ENCODE results near the gene ATP2B1. TPM values are rescaled to one million over a fixed set of nuclear protein-coding genes. Genes with fewer than 3 reads are reported as not detected.

ATP2B1 gene
- total RNA-seq, 2 donors from 2014 or later: 16.4 to 80.3 TPM

DNA sequence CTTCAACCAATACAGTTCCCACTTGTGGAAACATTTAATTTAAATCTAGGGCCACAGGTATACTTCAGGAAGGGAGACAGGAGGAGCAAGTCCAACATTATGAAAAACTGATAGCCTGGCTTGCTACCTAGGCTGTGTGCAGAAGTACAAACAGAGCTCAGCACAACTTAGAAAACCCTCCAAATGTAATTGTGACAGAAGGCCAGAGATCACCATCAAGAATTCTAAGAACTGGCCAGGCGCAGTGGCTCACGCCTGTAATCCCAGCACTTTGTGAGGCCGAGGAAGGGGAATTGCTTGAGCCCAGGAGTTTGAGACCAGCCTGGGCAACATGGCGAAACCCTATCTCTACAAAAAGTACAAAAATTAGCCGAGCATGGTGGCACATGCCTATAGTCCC is 14.1 kb downstream of the ATP2B1 start:
- Histone ChIP-seq H3K4me3 (no peak overlapping the region), H3K9me3 (no peaks in the 10 kb centered on the region), H3K27me3 (replicated peaks; ENCODE audit: insufficient read depth) (no peaks in the 10 kb centered on the region), H3K27ac (no peak overlapping the region), H3K4me1 (replicated peaks) (no peaks in the 10 kb centered on the region), H3K36me3 (no peaks in the 10 kb centered on the region)
- intact Hi-C loops (cut with DNase I): no loop called here
- DNase-seq (ENCODE audit: low spot score): no peak
- TF ChIP-seq, protein P1, sequence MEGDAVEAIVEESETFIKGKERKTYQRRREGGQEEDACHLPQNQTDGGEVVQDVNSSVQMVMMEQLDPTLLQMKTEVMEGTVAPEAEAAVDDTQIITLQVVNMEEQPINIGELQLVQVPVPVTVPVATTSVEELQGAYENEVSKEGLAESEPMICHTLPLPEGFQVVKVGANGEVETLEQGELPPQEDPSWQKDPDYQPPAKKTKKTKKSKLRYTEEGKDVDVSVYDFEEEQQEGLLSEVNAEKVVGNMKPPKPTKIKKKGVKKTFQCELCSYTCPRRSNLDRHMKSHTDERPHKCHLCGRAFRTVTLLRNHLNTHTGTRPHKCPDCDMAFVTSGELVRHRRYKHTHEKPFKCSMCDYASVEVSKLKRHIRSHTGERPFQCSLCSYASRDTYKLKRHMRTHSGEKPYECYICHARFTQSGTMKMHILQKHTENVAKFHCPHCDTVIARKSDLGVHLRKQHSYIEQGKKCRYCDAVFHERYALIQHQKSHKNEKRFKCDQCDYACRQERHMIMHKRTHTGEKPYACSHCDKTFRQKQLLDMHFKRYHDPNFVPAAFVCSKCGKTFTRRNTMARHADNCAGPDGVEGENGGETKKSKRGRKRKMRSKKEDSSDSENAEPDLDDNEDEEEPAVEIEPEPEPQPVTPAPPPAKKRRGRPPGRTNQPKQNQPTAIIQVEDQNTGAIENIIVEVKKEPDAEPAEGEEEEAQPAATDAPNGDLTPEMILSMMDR (IDR thresholded peaks at IDR 0.05): no peak
- TF ChIP-seq POLR2A (IDR thresholded peaks at IDR 0.05): no peak
- no peak for TF ChIP-seq POLR2AphosphoS5 (IDR thresholded peaks at IDR 0.05)
- 95% methylated on average over 5 of the region's 5 CpGs for WGBS

DNA sequence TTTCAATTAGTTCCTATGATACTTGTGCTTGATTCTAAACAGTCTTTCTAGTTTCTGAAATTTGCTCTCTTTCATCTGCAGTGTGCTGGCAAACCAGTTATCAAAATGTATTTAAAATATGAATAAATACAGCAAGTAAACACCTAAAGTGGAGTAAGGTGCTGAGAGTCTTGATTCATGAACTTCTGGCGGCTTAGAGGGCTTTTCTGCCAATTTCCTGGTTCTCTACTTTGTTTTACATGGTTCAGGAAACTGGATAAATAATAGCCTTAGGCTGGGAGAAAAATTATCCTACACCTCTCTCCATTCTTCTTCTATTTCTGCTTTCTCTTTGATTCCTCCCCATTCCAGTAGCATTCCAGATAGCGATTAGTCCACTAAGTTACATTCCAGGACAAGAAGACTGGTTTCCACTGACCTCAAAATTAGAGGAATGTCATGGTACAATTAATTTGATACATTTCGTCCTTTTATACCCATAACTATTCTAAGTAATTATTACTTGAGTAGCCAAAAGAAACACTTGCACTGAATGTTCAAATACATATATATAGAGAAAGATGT is 14.9 kb downstream of the ATP2B1 start:
- H3K4me3 ChIP-seq: no peak overlapping the region
- H3K4me1 ChIP-seq (replicated peaks): no peaks in the 10 kb centered on the region
- H3K36me3 ChIP-seq: no peaks in the 10 kb centered on the region
- intact Hi-C loops (cut with DNase I): no loop called here
- no peak for DNase-seq (ENCODE audit: low spot score)
- no peaks in the 10 kb centered on the region for H3K27me3 ChIP-seq (replicated peaks; ENCODE audit: insufficient read depth)
- no peaks in the 10 kb centered on the region for H3K9me3 ChIP-seq
- TF ChIP-seq POLR2A (IDR thresholded peaks at IDR 0.05): no peak
- TF ChIP-seq, protein P1 (IDR thresholded peaks at IDR 0.05): no peak
- TF ChIP-seq POLR2AphosphoS5 (IDR thresholded peaks at IDR 0.05): no peak
- H3K27ac ChIP-seq: no peak overlapping the region
- WGBS: 40% methylated on average over 3 of the region's 3 CpGs

DNA sequence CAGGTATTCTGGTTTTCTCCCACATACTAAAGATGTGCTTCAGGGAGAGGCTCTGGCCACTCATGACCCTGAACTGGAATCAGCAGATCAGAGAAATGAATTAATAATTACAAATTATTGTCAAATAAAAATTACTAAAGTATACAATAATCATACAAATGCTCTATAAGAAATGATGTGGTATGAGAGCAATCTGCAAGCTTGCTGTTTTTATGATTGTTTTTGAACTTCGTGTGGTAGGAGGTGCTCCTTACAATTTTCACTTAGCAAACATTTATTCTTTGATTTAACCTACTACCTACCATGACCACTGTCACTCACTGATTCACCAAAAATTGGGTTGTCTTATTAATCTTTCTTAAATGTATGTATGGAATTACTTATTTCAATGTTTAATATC is 16.2 kb downstream of the ATP2B1 start:
- no peaks in the 10 kb centered on the region for H3K4me1 ChIP-seq (replicated peaks)

GRCh38 chr12:89691659-89692058 is 17.0 kb downstream of the ATP2B1 start:
- intact Hi-C loops (cut with DNase I): no loop called here

More for the DNA sequence above, 16.2 kb downstream of the ATP2B1 start:
- H3K9me3 ChIP-seq: no peaks in the 10 kb centered on the region
- 61% methylated on average over 1 of the region's 1 CpG for WGBS
- intact Hi-C loops (cut with DNase I): no loop called here
- no peaks in the 10 kb centered on the region for H3K27me3 ChIP-seq (replicated peaks; ENCODE audit: insufficient read depth)
- no peaks in the 10 kb centered on the region for H3K36me3 ChIP-seq
- no peak for DNase-seq (ENCODE audit: low spot score)
- H3K27ac ChIP-seq: no peak overlapping the region
- no peak overlapping the region for H3K4me3 ChIP-seq
- TF ChIP-seq POLR2AphosphoS5 (IDR thresholded peaks at IDR 0.05) (no peak), POLR2A (IDR thresholded peaks at IDR 0.05) (no peak)
- TF ChIP-seq, protein P1 (IDR thresholded peaks at IDR 0.05): no peak

GRCh38 chr12:89690925-89691324 is 17.7 kb downstream of the ATP2B1 start:
- no peak for DNase-seq (ENCODE audit: low spot score)
- TF ChIP-seq POLR2A (IDR thresholded peaks at IDR 0.05) (no peak), POLR2AphosphoS5 (IDR thresholded peaks at IDR 0.05) (no peak)
- TF ChIP-seq, protein P1 (IDR thresholded peaks at IDR 0.05): no peak
- Histone ChIP-seq H3K27ac (no peak overlapping the region), H3K36me3 (no peaks in the 10 kb centered on the region), H3K4me3 (no peak overlapping the region), H3K27me3 (replicated peaks; ENCODE audit: insufficient read depth) (no peaks in the 10 kb centered on the region), H3K4me1 (replicated peaks) (no peaks in the 10 kb centered on the region), H3K9me3 (no peaks in the 10 kb centered on the region)
- WGBS: 49% methylated on average over 1 of the region's 1 CpG
- intact Hi-C loops (cut with DNase I): no loop called here

More at GRCh38 chr12:89691659-89692058, 17.0 kb downstream of the ATP2B1 start:
- no peak overlapping the region for H3K27ac ChIP-seq
- no peaks in the 10 kb centered on the region for H3K36me3 ChIP-seq
- no peaks in the 10 kb centered on the region for H3K4me1 ChIP-seq (replicated peaks)
- DNase-seq (ENCODE audit: low spot score): no peak
- H3K9me3 ChIP-seq: no peaks in the 10 kb centered on the region
- no peaks in the 10 kb centered on the region for H3K27me3 ChIP-seq (replicated peaks; ENCODE audit: insufficient read depth)
- WGBS: 91% methylated on average over 1 of the region's 1 CpG
- TF ChIP-seq POLR2A (IDR thresholded peaks at IDR 0.05): no peak
- TF ChIP-seq POLR2AphosphoS5 (IDR thresholded peaks at IDR 0.05): no peak
- TF ChIP-seq, protein P1 (IDR thresholded peaks at IDR 0.05): no peak
- H3K4me3 ChIP-seq: no peak overlapping the region
